Astrocyte of the cerebellum (primary cell): ENCODE measurements around the gene SPECC1.

Experiments used
- DNase-seq: peaks from one replicate; pipeline ENCODE4 v3.0.0-alpha.2; 2011; ENCODE audit warnings: low read depth
- H3K4me3 ChIP-seq: 2 replicates; pipeline ENCODE4 v1.5.1; 2011; ENCODE audit warnings: mild to moderate bottlenecking, low read depth, low read length, moderate library complexity
- CTCF ChIP-seq: IDR thresholded peaks from 2 replicates; pipeline ENCODE4 v1.5.1; 2012; ENCODE audit warnings: low read length, low read depth, moderate library complexity, mild to moderate bottlenecking; ENCODE audit errors: missing control alignments
- in situ Hi-C: cut with HindIII; loops from 2 replicates; pipeline ENCODE4 v1.10.0; 2017; ENCODE audit warnings: low sequenced_read_pairs

SPECC1 gene

GRCh38 chr17:20170085-20170484, 160.9 kb downstream of the SPECC1 start:
- no peak overlapping the region for H3K4me3 ChIP-seq
- DNase-seq, result no peak
- no peak for TF ChIP-seq CTCF
- in situ Hi-C loops, result no loop called here

- H3K4me3 ChIP-seq, result no peak overlapping the region
- no peak for TF ChIP-seq CTCF
- DNase-seq, result no peak
- in situ Hi-C loops, result no loop called here
Observed at GRCh38 chr17:20171741-20172365, 162.7 kb downstream of the SPECC1 start.

DNA sequence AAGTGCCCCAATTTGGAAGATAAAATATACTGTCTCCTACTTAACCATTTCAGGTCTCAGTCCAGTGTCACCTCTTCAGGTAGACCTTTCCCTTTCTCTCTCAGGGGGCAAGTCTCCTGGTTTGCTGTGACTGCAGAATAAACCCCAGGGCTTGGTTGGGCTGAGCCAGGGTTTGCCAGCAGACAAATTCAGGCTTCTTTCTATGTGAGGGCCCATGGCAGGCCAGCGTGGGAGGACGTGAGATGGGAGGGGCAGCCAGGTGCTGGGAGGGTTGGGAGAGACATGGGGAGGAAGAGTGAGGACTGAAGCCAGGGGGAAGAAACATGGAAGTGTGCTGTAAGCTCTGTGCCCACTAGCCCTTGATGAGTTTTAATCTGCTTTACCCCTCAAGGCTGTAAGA, 163.2 kb downstream of the SPECC1 start:
- in situ Hi-C loops, result no loop called here
- DNase-seq, result no peak
- no peak for TF ChIP-seq CTCF
- no peak overlapping the region for H3K4me3 ChIP-seq

GRCh38 chr17:20173091-20173490, 163.9 kb downstream of the SPECC1 start:
- TF ChIP-seq CTCF, result no peak
- in situ Hi-C loops, result no loop called here
- DNase-seq, result no peak
- no peak overlapping the region for H3K4me3 ChIP-seq

DNA sequence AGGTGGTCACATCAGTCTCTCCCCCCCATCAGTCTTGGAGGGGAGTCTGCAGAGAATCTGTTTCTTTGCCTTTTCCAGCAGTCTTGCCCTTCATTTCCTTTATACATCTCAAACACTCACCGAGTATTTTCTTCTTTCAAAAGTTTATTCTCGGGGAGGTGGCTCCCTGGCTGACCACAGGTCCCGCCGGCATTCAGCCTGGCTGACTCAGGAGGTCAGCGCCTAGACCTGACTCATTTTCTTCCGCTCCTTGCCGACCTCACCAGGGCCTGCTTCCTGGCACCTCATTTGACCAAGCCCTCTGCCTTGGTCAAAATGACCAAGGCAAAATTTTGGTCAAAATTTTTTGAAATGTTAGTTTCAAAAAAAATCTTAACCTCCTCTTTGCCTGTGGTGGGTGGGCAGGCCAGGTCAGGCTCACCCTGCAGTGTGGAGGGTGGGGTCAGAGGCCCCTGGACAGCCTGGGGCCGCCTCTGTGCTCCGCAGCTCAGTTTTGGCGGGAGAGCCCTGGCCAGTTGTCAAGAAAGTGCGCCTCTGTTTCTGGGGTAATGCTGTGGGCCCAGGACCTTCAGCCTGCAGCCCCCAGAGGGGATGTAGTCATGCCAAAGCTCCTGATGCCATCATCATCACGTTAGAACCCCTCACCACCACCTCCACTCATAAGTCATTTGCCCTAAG, 165.6 kb downstream of the SPECC1 start:
- in situ Hi-C loops, result no loop called here
- DNase-seq, result no peak
- no peak for TF ChIP-seq CTCF
- no peak overlapping the region for H3K4me3 ChIP-seq

DNA sequence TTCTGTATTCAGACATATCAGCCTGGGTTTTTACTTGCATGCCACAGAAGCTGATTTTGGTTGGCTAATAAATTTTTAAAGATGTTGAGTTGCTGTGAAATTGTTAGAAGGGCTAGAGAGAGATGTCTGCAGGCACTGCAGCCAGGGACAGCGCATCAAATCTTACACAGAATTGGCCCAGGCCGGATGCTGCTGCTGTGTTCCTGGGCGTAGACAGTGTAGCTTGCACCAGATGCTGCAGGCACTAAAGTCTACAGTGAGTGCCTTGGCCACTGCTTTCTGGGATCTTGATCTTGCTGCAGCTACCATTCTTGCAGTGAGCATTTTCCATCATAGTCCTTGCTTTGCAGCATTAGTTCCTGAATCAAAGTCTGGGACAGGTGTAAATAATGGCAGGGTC, 169.9 kb downstream of the SPECC1 start:
- no peak for TF ChIP-seq CTCF
- H3K4me3 ChIP-seq, result no peak overlapping the region
- in situ Hi-C loops, result no loop called here

More for the DNA sequence above, 169.9 kb downstream of the SPECC1 start:
- no peak for DNase-seq
